ENCODE results near the gene NEURL3. TPM values are rescaled to one million over a fixed set of nuclear protein-coding genes. Genes with fewer than 3 reads are reported as not detected.

NEURL3 gene
- total RNA-seq, 1 donor from 2014 or later = not detected

GRCh38 chr2:96511851-96512250 lies 6.7 kb upstream of the NEURL3 start:
- H3K27ac Mint-ChIP-seq (ENCODE audit: unreplicated experiment) = no peak overlapping the region
- H3K4me3 Mint-ChIP-seq (ENCODE audit: unreplicated experiment) = no peak overlapping the region
- H3K4me1 Mint-ChIP-seq (ENCODE audit: low read depth, unreplicated experiment) = peaks cover 5% of the 10 kb centered on the region
- no peak for DNase-seq
- TF ChIP-seq CTCF (IDR thresholded peaks at IDR 0.05; ENCODE audit: partially characterized antibody, unreplicated experiment) = no peak
- H3K9me3 Mint-ChIP-seq (ENCODE audit: unreplicated experiment) = peaks cover 8% of the 10 kb centered on the region
- H3K27me3 Mint-ChIP-seq (ENCODE audit: unreplicated experiment) = peaks cover 3% of the 10 kb centered on the region
- H3K36me3 Mint-ChIP-seq (ENCODE audit: unreplicated experiment) = no peaks in the 10 kb centered on the region

- H3K9me3 Mint-ChIP-seq (ENCODE audit: unreplicated experiment) = peaks cover 8% of the 10 kb centered on the region
- peaks cover 5% of the 10 kb centered on the region for H3K4me1 Mint-ChIP-seq (ENCODE audit: low read depth, unreplicated experiment)
- H3K27ac Mint-ChIP-seq (ENCODE audit: unreplicated experiment) = no peak overlapping the region
- peaks cover 3% of the 10 kb centered on the region for H3K27me3 Mint-ChIP-seq (ENCODE audit: unreplicated experiment)
- H3K4me3 Mint-ChIP-seq (ENCODE audit: unreplicated experiment) = no peak overlapping the region
- no peak for TF ChIP-seq CTCF (IDR thresholded peaks at IDR 0.05; ENCODE audit: partially characterized antibody, unreplicated experiment)
- H3K36me3 Mint-ChIP-seq (ENCODE audit: unreplicated experiment) = no peaks in the 10 kb centered on the region
- no peak for DNase-seq
These were observed 5.9 kb upstream of the NEURL3 start for GRCh38 chr2:96510931-96511595.

GRCh38 chr2:96509847-96510230 lies 4.7 kb upstream of the NEURL3 start:
- DNase-seq = no peak
- no peaks in the 10 kb centered on the region for H3K36me3 Mint-ChIP-seq (ENCODE audit: unreplicated experiment)
- H3K4me1 Mint-ChIP-seq (ENCODE audit: low read depth, unreplicated experiment) = peaks cover 5% of the 10 kb centered on the region
- peaks cover 3% of the 10 kb centered on the region for H3K27me3 Mint-ChIP-seq (ENCODE audit: unreplicated experiment)
- peaks cover 8% of the 10 kb centered on the region for H3K9me3 Mint-ChIP-seq (ENCODE audit: unreplicated experiment)
- H3K27ac Mint-ChIP-seq (ENCODE audit: unreplicated experiment) = no peak overlapping the region
- TF ChIP-seq CTCF (IDR thresholded peaks at IDR 0.05; ENCODE audit: partially characterized antibody, unreplicated experiment) = no peak
- H3K4me3 Mint-ChIP-seq (ENCODE audit: unreplicated experiment) = no peak overlapping the region

GRCh38 chr2:96509114-96509846 lies 4.1 kb upstream of the NEURL3 start:
- DNase-seq = peak; percentile 94
- Mint-ChIP-seq H3K36me3 (ENCODE audit: unreplicated experiment) (no peaks in the 10 kb centered on the region), H3K27ac (ENCODE audit: unreplicated experiment) (no peak overlapping the region), H3K27me3 (ENCODE audit: unreplicated experiment) (peaks cover 3% of the 10 kb centered on the region), H3K9me3 (ENCODE audit: unreplicated experiment) (peaks cover 8% of the 10 kb centered on the region), H3K4me1 (ENCODE audit: low read depth, unreplicated experiment) (peaks cover 5% of the 10 kb centered on the region), H3K4me3 (ENCODE audit: unreplicated experiment) (peak overlapping the region; percentile 8)
- TF ChIP-seq CTCF (IDR thresholded peaks at IDR 0.05; ENCODE audit: partially characterized antibody, unreplicated experiment) = peak; percentile 96

DNA sequence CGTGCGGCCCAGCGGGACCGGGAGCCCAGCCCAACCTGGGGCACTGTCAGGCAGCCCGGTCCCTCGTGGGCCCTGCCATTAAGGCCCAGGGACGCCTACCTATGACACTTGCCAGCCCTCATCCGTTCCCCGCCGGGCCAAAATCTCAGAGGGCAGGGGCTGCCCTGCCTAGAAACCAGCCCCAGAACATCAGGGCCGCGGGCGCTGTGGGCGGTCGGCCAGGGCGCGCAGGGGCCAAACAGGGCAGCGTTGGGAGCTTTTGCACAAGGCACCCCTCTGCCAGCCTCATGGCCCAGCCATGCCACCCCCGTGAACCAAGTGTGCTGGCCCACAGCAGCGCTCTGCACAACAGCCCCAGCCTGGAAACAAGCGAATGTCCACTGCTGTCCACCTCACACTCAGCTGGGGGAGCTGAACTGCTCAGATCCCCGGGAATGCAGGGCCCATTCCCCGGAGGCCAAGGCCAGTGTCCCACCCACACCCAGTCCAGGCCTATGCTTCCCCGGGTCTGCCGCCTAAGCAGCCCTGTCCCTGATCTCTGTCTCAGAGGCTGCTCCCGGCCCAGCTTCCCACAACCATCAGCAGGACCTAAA lies 3.5 kb upstream of the NEURL3 start:
- no peak for DNase-seq
- peaks cover 8% of the 10 kb centered on the region for H3K9me3 Mint-ChIP-seq (ENCODE audit: unreplicated experiment)
- no peak for TF ChIP-seq CTCF (IDR thresholded peaks at IDR 0.05; ENCODE audit: partially characterized antibody, unreplicated experiment)
- H3K4me3 Mint-ChIP-seq (ENCODE audit: unreplicated experiment) = no peak overlapping the region
- H3K27me3 Mint-ChIP-seq (ENCODE audit: unreplicated experiment) = peaks cover 1% of the 10 kb centered on the region
- no peaks in the 10 kb centered on the region for H3K36me3 Mint-ChIP-seq (ENCODE audit: unreplicated experiment)
- H3K4me1 Mint-ChIP-seq (ENCODE audit: low read depth, unreplicated experiment) = peaks cover 5% of the 10 kb centered on the region
- no peak overlapping the region for H3K27ac Mint-ChIP-seq (ENCODE audit: unreplicated experiment)
